Astrocyte (in vitro differentiated cells and primary cell): ENCODE measurements around the gene TRIM9. TPM values are rescaled to one million over a fixed set of nuclear protein-coding genes. Genes with fewer than 3 reads are reported as not detected.

ENCODE experiments used
- DNase-seq: peaks from one replicate; pipeline ENCODE4 v3.0.0-alpha.2; 2010; ENCODE audit warnings: low read depth
- FAIRE-seq: peaks from 2 replicates; lab custom pipeline; 2011; peaks lifted over from hg19 to GRCh38; lab: Jason Lieb, UNC
- H2AFZ ChIP-seq: 2 replicates; pipeline ENCODE4 v1.6.0; 2012; ENCODE audit warnings: low read depth, low read length, inconsistent platforms
- H3K27ac ChIP-seq: 2 replicates; pipeline ENCODE4 v1.5.1; 2011; ENCODE audit warnings: low read depth, low read length, inconsistent platforms
- H3K27me3 ChIP-seq: 2 replicates; pipeline ENCODE4 v1.6.0; 2011; ENCODE audit warnings: low read length, inconsistent platforms; ENCODE audit not compliant: insufficient read depth
- H3K36me3 ChIP-seq: 2 replicates; pipeline ENCODE4 v1.5.1; 2011; ENCODE audit warnings: low read length, inconsistent platforms; ENCODE audit not compliant: insufficient read depth
- H3K4me1 ChIP-seq: 2 replicates; pipeline ENCODE4 v1.5.1; 2011; ENCODE audit warnings: low read length, inconsistent platforms; ENCODE audit not compliant: insufficient read depth
- H3K4me2 ChIP-seq: 2 replicates; pipeline ENCODE4 v1.6.0; 2012; ENCODE audit warnings: low read length, inconsistent platforms
- H3K4me3 ChIP-seq: 2 replicates; pipeline ENCODE4 v1.5.1; 2011; ENCODE audit warnings: low read depth, mild to moderate bottlenecking, low read length, inconsistent platforms; ENCODE audit not compliant: insufficient read depth
- H3K79me2 ChIP-seq: 2 replicates; pipeline ENCODE4 v1.6.0; 2012; ENCODE audit warnings: mild to moderate bottlenecking, low read length, inconsistent platforms; ENCODE audit not compliant: insufficient read depth
- H3K9ac ChIP-seq: 2 replicates; pipeline ENCODE4 v1.6.0; 2012; ENCODE audit warnings: mild to moderate bottlenecking, low read length, inconsistent platforms
- H3K9me3 ChIP-seq: 2 replicates; pipeline ENCODE4 v1.5.1; 2012; ENCODE audit warnings: low read depth, mild to moderate bottlenecking, low read length, inconsistent platforms; ENCODE audit not compliant: insufficient read depth
- H4K20me1 ChIP-seq: 2 replicates; pipeline ENCODE4 v1.6.0; 2012; ENCODE audit warnings: low read length, inconsistent platforms; ENCODE audit not compliant: insufficient read depth
- H3K27ac Mint-ChIP-seq: one replicate; pipeline ENCODE4 v1.8.0; 2021; ENCODE audit warnings: mild to moderate bottlenecking, mixed read lengths; ENCODE audit not compliant: unreplicated experiment
- H3K27me3 Mint-ChIP-seq: one replicate; pipeline ENCODE4 v1.8.0; 2021; ENCODE audit warnings: low read depth, mixed read lengths; ENCODE audit not compliant: unreplicated experiment
- H3K36me3 Mint-ChIP-seq: one replicate; pipeline ENCODE4 v1.8.0; 2021; ENCODE audit warnings: low read depth, mixed read lengths; ENCODE audit not compliant: unreplicated experiment
- H3K4me1 Mint-ChIP-seq: one replicate; pipeline ENCODE4 v1.8.0; 2021; ENCODE audit warnings: low read depth, mixed read lengths; ENCODE audit not compliant: unreplicated experiment
- H3K4me3 Mint-ChIP-seq: one replicate; pipeline ENCODE4 v1.8.0; 2021; ENCODE audit warnings: mild to moderate bottlenecking, moderate library complexity, mixed read lengths; ENCODE audit not compliant: unreplicated experiment
- H3K9me3 Mint-ChIP-seq: one replicate; pipeline ENCODE4 v1.8.0; 2021; ENCODE audit warnings: mild to moderate bottlenecking, mixed read lengths; ENCODE audit not compliant: unreplicated experiment
- CTCF ChIP-seq: IDR thresholded peaks from 2 replicates; pipeline ENCODE4 v1.5.1; 2011; ENCODE audit warnings: low read depth, mild to moderate bottlenecking, inconsistent platforms, low read length, moderate library complexity; ENCODE audit not compliant: insufficient read depth
- EZH2 ChIP-seq: IDR thresholded peaks from 2 replicates; pipeline ENCODE4 v1.6.1; 2012; ENCODE audit warnings: mild to moderate bottlenecking, low read length, inconsistent platforms; ENCODE audit not compliant: insufficient read depth
- total RNA-seq: library from RNA; stranded (reverse); gene quantifications from 2 replicates; pipeline ENCODE4 v1.2.1, GENCODE V29; 2021

The TRIM9 gene
- total RNA-seq, 1 donor from 2014 or later, result 4.7 TPM

- Histone ChIP-seq H3K4me3 (no peak overlapping the region), H3K27ac (no peak overlapping the region), H3K4me2 (no peak overlapping the region), H3K27me3 (peaks cover 2% of the 10 kb centered on the region), H3K4me1 (no peaks in the 10 kb centered on the region), H3K36me3 (no peaks in the 10 kb centered on the region), H3K79me2 (no peaks in the 10 kb centered on the region), H2AFZ (no peak overlapping the region), H4K20me1 (no peaks in the 10 kb centered on the region), H3K9me3 (no peaks in the 10 kb centered on the region), H3K9ac (no peak overlapping the region)
- H3K27me3 Mint-ChIP-seq, result no peaks in the 10 kb centered on the region
- peaks cover 2% of the 10 kb centered on the region for H3K4me1 Mint-ChIP-seq
- DNase-seq (no peak), FAIRE-seq (no peak)
- no peak overlapping the region for H3K4me3 Mint-ChIP-seq
- TF ChIP-seq CTCF, result no peak
- TF ChIP-seq EZH2, result no peak
- no peak overlapping the region for H3K27ac Mint-ChIP-seq
- H3K9me3 Mint-ChIP-seq, result no peaks in the 10 kb centered on the region
- H3K36me3 Mint-ChIP-seq, result no peaks in the 10 kb centered on the region
These were observed 36.5 kb downstream of the TRIM9 start for GRCh38 chr14:51058382-51058781.

- no peak for FAIRE-seq
- no peaks in the 10 kb centered on the region for H3K9me3 ChIP-seq
- H3K36me3 ChIP-seq, result no peaks in the 10 kb centered on the region
- no peaks in the 10 kb centered on the region for H3K79me2 ChIP-seq
- no peak for TF ChIP-seq EZH2
- TF ChIP-seq CTCF, result no peak
- no peaks in the 10 kb centered on the region for H3K27me3 Mint-ChIP-seq
- H3K36me3 Mint-ChIP-seq, result no peaks in the 10 kb centered on the region
- no peak overlapping the region for H3K27ac Mint-ChIP-seq
- H3K4me1 Mint-ChIP-seq, result peaks cover 2% of the 10 kb centered on the region
- H3K4me3 Mint-ChIP-seq, result no peak overlapping the region
- H3K4me1 ChIP-seq, result no peaks in the 10 kb centered on the region
- no peaks in the 10 kb centered on the region for H4K20me1 ChIP-seq
- H3K4me2 ChIP-seq, result no peak overlapping the region
- H3K27me3 ChIP-seq, result peaks cover 2% of the 10 kb centered on the region
- DNase-seq, result no peak
- no peaks in the 10 kb centered on the region for H3K9me3 Mint-ChIP-seq
- no peak overlapping the region for H3K27ac ChIP-seq
- no peak overlapping the region for H3K9ac ChIP-seq
- H2AFZ ChIP-seq, result no peak overlapping the region
- H3K4me3 ChIP-seq, result no peak overlapping the region
These were observed 38.5 kb downstream of the TRIM9 start for GRCh38 chr14:51056421-51056820.

- DNase-seq (no peak), FAIRE-seq (no peak)
- Histone ChIP-seq H3K4me2 (no peak overlapping the region), H4K20me1 (no peaks in the 10 kb centered on the region), H3K79me2 (no peaks in the 10 kb centered on the region), H3K4me1 (no peaks in the 10 kb centered on the region), H3K9ac (no peak overlapping the region), H3K27me3 (no peaks in the 10 kb centered on the region), H3K36me3 (no peaks in the 10 kb centered on the region), H3K9me3 (no peaks in the 10 kb centered on the region), H3K27ac (no peak overlapping the region), H2AFZ (no peak overlapping the region), H3K4me3 (no peak overlapping the region)
- Mint-ChIP-seq H3K27me3 (no peaks in the 10 kb centered on the region), H3K4me1 (no peaks in the 10 kb centered on the region), H3K36me3 (no peaks in the 10 kb centered on the region), H3K4me3 (no peak overlapping the region), H3K9me3 (peaks cover 2% of the 10 kb centered on the region), H3K27ac (no peak overlapping the region)
- no peak for TF ChIP-seq CTCF
- no peak for TF ChIP-seq EZH2
These were observed 41.7 kb downstream of the TRIM9 start for GRCh38 chr14:51053157-51053556.
